HEK293T (cell line): ENCODE results near the gene ETHE1.

Experiments used
- CTCF ChIA-PET: fragments of 350-600 bp; formaldehyde crosslinking; extraction: SDS; loops from one replicate; lab custom pipeline; 2021; ENCODE audit warnings: antibody characterized with exemption, inconsistent platforms; lab: Yijun Ruan, JAX
- POLR2A ChIA-PET: fragments of 350-600 bp; formaldehyde crosslinking; extraction: SDS; loops from one replicate; lab custom pipeline; 2020; ENCODE audit warnings: antibody characterized with exemption, inconsistent platforms; lab: Yijun Ruan, JAX
- DNase-seq: peaks from one replicate; pipeline ENCODE4 v3.0.0; 2012; ENCODE audit warnings: mixed read lengths; ENCODE audit errors: extremely low spot score
- ARNT ChIP-seq: fragments of 450-650 bp; IDR thresholded peaks from 2 replicates; pipeline ENCODE4 v1.6.1; 2017; ENCODE audit warnings: mild to moderate bottlenecking
- BHLHE40 ChIP-seq: fragments of 450-650 bp; IDR thresholded peaks from 2 replicates; pipeline ENCODE4 v1.6.1; 2016; ENCODE audit warnings: mild to moderate bottlenecking, moderate library complexity, borderline replicate concordance
- CTBP1 ChIP-seq: fragments of 450-650 bp; IDR thresholded peaks from 2 replicates; pipeline ENCODE4 v1.6.1; 2016; ENCODE audit warnings: borderline replicate concordance
- ELF4 ChIP-seq: fragments of 450-650 bp; IDR thresholded peaks from 2 replicates; pipeline ENCODE4 v1.6.1; 2017; ENCODE audit warnings: antibody characterized with exemption
- FOXA1 ChIP-seq: fragments of 450-650 bp; IDR thresholded peaks from 2 replicates; pipeline ENCODE4 v1.6.1; 2016; ENCODE audit warnings: mild to moderate bottlenecking
- FOXK2 ChIP-seq: fragments of 450-650 bp; IDR thresholded peaks from 2 replicates; pipeline ENCODE4 v1.6.1; 2016; ENCODE audit warnings: mild to moderate bottlenecking
- FOXM1 ChIP-seq: fragments of 450-650 bp; IDR thresholded peaks from 2 replicates; pipeline ENCODE4 v1.6.1; 2017; ENCODE audit warnings: mild to moderate bottlenecking, borderline replicate concordance
- HDGF ChIP-seq: fragments of 450-650 bp; IDR thresholded peaks from 2 replicates; pipeline ENCODE4 v1.6.1; 2017; ENCODE audit warnings: antibody characterized with exemption, borderline replicate concordance
- L3MBTL2 ChIP-seq: fragments of 450-650 bp; conservative IDR thresholded peaks from 2 replicates; pipeline ENCODE4 v1.6.1; 2016; ENCODE audit warnings: mild to moderate bottlenecking
- LEF1 ChIP-seq: fragments of 450-650 bp; IDR thresholded peaks from 2 replicates; pipeline ENCODE4 v1.6.1; 2017; ENCODE audit warnings: mild to moderate bottlenecking, borderline replicate concordance
- NFRKB ChIP-seq: fragments of 450-650 bp; IDR thresholded peaks from 2 replicates; pipeline ENCODE4 v1.6.1; 2016; ENCODE audit warnings: mild to moderate bottlenecking, moderate library complexity
- SP1 ChIP-seq: fragments of 450-650 bp; IDR thresholded peaks from 2 replicates; pipeline ENCODE4 v1.6.1; 2017
- SUZ12 ChIP-seq: fragments of 450-650 bp; IDR thresholded peaks from 2 replicates; pipeline ENCODE4 v1.6.1; 2016; ENCODE audit warnings: mild to moderate bottlenecking
- TARDBP ChIP-seq: fragments of 450-650 bp; IDR thresholded peaks from 2 replicates; pipeline ENCODE4 v1.6.1; 2016
- ZNF384 ChIP-seq: fragments of 450-650 bp; IDR thresholded peaks from 2 replicates; pipeline ENCODE4 v1.6.1; 2016
- TF ChIP-seq, protein P1 (sequence below): fragments of 450-650 bp; IDR thresholded peaks from 2 replicates; pipeline ENCODE4 v1.6.1; 2016

The ETHE1 gene

DNA sequence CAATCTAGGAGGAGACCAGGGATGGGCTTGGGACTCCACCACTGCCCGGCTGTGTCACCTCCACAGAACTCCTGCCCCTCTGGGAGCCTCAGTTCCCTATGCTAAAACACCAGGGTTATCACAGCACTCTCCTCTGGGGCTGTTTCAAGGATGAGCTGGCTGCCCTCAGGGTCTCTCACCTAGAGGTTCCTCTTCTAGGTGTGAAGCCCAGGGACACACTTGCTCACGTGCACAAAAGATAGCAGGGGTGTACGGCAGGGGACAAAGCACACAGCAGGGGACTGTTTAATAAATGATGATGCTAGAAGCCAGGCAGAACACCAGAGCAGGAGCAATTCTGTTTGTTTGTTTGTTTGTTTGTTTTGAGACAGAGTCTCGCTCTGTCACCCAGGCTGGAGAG lies 44.8 kb downstream of the ETHE1 start:
- CTCF ChIA-PET: no interaction called here
- POLR2A ChIA-PET: no interaction called here
- no peak for TF ChIP-seq FOXK2
- no peak for DNase-seq

DNA sequence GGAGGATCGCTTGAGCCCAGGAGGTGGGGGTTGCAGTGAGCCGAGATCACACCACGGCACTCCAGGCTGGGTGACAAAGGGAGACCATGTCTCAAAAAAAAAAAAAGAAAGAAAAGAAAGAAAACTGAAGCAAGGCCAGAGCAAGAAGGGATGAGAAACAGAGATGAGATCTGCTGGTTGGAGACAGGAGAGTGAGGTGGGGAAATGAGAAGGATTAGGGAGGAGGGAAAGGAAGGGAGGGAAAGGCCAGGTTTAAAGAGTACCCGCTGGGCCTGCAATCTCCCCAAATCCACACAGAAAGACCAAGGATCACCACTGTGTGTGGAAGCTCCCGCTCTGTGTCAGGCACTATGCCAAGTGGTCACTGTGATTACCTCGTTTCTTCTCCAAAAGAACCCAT lies 45.3 kb downstream of the ETHE1 start:
- POLR2A ChIA-PET: no interaction called here
- CTCF ChIA-PET: no interaction called here
- TF ChIP-seq BHLHE40 (no peak), SUZ12 (no peak), CTBP1 (no peak), L3MBTL2 (no peak), ARNT (no peak), SP1 (no peak), FOXK2 (no peak), ZNF384 (no peak), NFRKB (no peak), ELF4 (no peak), FOXA1 (no peak), HDGF (no peak), LEF1 (no peak), TARDBP (no peak)
- TF ChIP-seq, protein P1, sequence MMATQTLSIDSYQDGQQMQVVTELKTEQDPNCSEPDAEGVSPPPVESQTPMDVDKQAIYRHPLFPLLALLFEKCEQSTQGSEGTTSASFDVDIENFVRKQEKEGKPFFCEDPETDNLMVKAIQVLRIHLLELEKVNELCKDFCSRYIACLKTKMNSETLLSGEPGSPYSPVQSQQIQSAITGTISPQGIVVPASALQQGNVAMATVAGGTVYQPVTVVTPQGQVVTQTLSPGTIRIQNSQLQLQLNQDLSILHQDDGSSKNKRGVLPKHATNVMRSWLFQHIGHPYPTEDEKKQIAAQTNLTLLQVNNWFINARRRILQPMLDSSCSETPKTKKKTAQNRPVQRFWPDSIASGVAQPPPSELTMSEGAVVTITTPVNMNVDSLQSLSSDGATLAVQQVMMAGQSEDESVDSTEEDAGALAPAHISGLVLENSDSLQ: no peak
- DNase-seq: no peak

DNA sequence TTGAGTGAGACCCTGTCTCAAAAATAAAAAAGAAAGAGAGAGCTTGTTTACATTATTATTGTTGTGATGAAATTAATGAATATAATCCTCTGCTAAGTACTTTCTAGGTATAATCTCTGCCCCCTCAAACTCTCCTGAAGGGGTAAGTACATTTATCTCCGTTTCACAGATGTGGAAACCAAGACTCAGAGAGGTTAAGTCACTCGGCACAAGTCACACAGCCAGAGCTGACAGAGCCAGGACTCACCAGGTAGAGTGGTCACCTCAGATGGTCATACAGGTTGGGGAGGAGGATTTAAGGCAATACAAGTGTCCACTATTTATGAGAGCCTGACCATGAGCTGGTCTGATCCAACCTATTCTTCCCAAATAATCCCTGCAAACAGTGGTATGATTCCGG lies 46.4 kb downstream of the ETHE1 start:
- DNase-seq: no peak
- CTCF ChIA-PET: no interaction called here
- POLR2A ChIA-PET: interaction anchor here (0.9 kb wide), 1 partner anchor 23 kb away, joined by 3 read pairs; no protein-coding TSS in a partner anchor
- TF ChIP-seq NFRKB: no peak
- TF ChIP-seq ZNF384: no peak

DNA sequence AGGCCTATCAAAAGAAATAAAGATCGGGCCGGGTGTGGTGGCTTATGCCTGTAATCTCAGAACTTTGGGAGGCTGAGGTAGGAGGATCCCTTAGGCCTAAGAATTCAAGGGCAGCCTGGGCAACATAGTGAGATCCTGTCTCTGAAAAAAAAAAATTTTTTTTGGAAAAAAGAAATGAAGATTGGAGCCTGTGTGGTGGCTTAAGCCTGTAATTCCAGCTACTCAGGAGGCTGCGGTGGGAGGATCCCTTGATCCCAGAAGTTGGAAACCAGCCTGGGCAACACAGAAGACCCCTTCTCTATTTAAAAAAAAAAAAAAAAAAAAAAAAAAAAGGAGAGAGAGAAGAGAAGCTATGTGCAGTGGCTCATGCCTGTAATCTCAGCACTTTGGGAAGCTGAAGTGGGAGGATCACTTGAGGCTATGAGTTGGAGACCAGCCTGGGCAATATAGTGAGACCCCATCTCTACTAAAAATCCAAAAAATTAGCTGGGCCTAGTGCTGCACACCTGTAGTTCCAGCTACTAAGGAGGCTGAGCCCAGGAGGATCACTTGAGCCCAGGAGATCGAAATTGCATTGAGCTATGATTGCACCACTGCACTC lies 46.9 kb downstream of the ETHE1 start:
- TF ChIP-seq FOXM1: no peak
- no peak for TF ChIP-seq FOXK2
- no peak for TF ChIP-seq SP1
- DNase-seq: no peak
- POLR2A ChIA-PET: interaction anchor here (0.9 kb wide), 1 partner anchor 24 kb away, joined by 3 read pairs; no protein-coding TSS in a partner anchor
- CTCF ChIA-PET: no interaction called here

DNA sequence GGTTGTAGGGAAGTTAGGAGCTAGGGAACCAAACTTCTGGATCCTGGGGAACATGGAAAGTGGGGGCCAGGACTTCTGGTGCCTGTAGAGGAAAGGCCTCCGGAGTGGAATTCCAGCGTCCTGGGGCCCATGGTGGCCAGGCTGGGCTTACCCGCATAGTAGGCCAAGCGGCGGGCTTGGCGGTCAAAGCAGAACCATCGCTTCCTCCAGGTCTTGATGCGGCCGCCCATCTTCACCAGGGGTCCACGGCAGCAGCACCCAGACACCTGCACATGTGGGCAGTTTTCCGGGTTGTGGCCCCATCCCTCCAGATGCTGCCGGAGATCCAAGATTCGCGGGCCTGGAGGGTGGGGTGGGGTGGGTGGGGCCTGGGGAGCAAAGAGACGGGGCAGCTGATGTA lies 47.8 kb downstream of the ETHE1 start:
- TF ChIP-seq SP1: no peak
- TF ChIP-seq L3MBTL2: no peak
- no peak for TF ChIP-seq FOXK2
- TF ChIP-seq NFRKB: no peak
- TF ChIP-seq, protein P1: no peak
- no peak for TF ChIP-seq ARNT
- no peak for TF ChIP-seq ELF4
- TF ChIP-seq LEF1: no peak
- no peak for TF ChIP-seq SUZ12
- no peak for TF ChIP-seq FOXM1
- no peak for TF ChIP-seq TARDBP
- no peak for TF ChIP-seq BHLHE40
- no peak for TF ChIP-seq CTBP1
- TF ChIP-seq FOXA1: no peak
- TF ChIP-seq ZNF384: no peak
- no peak for TF ChIP-seq HDGF
- no peak for DNase-seq
- CTCF ChIA-PET: no interaction called here
- POLR2A ChIA-PET: no interaction called here

DNA sequence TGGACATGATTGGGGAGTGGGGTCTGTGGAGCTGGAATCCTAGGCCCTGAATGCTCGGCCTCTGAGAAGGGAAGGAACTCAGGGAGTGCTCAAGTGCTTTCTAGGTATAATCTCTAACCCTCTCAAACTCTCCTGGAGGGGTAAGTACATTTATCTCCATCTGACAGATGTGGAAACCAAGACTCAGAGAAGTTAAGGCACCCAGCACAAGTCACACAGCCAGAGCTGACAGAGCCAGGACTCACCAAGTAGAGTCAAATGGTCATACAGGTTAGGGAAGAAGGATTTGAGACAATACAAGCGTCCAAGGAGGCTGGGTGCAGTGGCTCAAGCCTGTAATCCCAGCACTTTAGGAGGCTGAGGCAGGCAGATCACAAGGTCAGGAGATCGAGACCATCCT lies 48.7 kb downstream of the ETHE1 start:
- TF ChIP-seq ZNF384 (no peak), NFRKB (no peak), FOXM1 (no peak), BHLHE40 (no peak), FOXK2 (no peak), HDGF (no peak), CTBP1 (no peak), FOXA1 (no peak), SUZ12 (no peak), SP1 (no peak), ELF4 (no peak), LEF1 (no peak), L3MBTL2 (no peak), ARNT (no peak)
- TF ChIP-seq, protein P1: no peak
- DNase-seq: no peak
- CTCF ChIA-PET: no interaction called here
- POLR2A ChIA-PET: no interaction called here

DNA sequence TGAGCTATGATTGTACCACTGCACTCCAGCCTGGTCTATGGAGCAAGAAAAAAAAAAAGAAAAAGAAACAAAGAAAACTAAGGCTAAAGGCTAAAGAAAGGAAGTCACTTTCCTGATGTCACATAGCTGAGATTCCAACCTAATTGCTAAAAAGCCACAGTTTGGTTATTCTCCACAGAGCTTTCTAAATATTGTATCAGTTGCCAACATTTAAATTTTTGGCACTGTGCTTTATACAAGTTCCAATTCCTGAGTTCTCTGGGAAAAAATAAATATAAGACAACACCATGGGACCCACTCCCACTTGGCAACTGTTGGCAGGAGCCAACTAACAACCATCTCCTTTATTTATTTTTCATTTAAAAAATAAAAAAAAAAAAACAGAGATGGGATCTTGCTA lies 50.4 kb downstream of the ETHE1 start:
- ChIA-PET POLR2A (no interaction called here), CTCF (no interaction called here)
- DNase-seq: no peak
- TF ChIP-seq FOXM1: no peak
- no peak for TF ChIP-seq FOXA1
- TF ChIP-seq ELF4: no peak
- no peak for TF ChIP-seq FOXK2
- TF ChIP-seq ARNT: no peak
- no peak for TF ChIP-seq SP1
- TF ChIP-seq TARDBP: no peak
- no peak for TF ChIP-seq L3MBTL2
- no peak for TF ChIP-seq ZNF384
- no peak for TF ChIP-seq BHLHE40
- TF ChIP-seq, protein P1: no peak
- TF ChIP-seq NFRKB: no peak
- TF ChIP-seq CTBP1: no peak
- TF ChIP-seq LEF1: no peak
- no peak for TF ChIP-seq SUZ12
- no peak for TF ChIP-seq HDGF
